ENCODE measurements around the gene TMEM120B. TPM values are rescaled to one million over a fixed set of nuclear protein-coding genes. Genes with fewer than 3 reads are reported as not detected.
A peak's percentile ranks its signal among the peaks of the same experiment; 100 is the strongest.

Gene TMEM120B
- total RNA-seq, 4 donors from 2014 or later: 3.7 to 8.6 (median 5.2) TPM

GRCh38 chr12:121784460-121784859, 71.9 kb downstream of the TMEM120B start:
- peaks cover 0 to 14% (median 0%) of the 10 kb centered on the region in 3 donors for H3K36me3 ChIP-seq
- no peak for DNase-seq
- no peaks in the 10 kb centered on the region for H3K27me3 ChIP-seq
- no peak for TF ChIP-seq POLR2A (IDR thresholded peaks at IDR 0.05)
- no peak for TF ChIP-seq CTCF (IDR thresholded peaks at IDR 0.05)
- peak overlapping the region in 1 of 4 donors; percentile 3 for H3K4me3 ChIP-seq
- peak overlapping the region in 2 of 4 donors; percentile 42 to 64 for H3K27ac ChIP-seq
- no peaks in the 10 kb centered on the region for H3K9me3 ChIP-seq
- H3K4me1 ChIP-seq: peaks cover 7 to 53% (median 39%) of the 10 kb centered on the region in 4 donors

- Histone ChIP-seq H3K27me3 (no peaks in the 10 kb centered on the region), H3K36me3 (no peaks in the 10 kb centered on the region), H3K4me3 (no peak overlapping the region), H3K27ac (peak overlapping the region; percentile 75 to 97 (median 94)), H3K9me3 (no peaks in the 10 kb centered on the region), H3K4me1 (peaks cover 7 to 64% (median 51%) of the 10 kb centered on the region in 4 donors)
- TF ChIP-seq POLR2A (IDR thresholded peaks at IDR 0.05) (peak in 1 of 2 donors; percentile 91), CTCF (IDR thresholded peaks at IDR 0.05) (peak in 2 of 6 experiments; percentile 7 to 14)
- peak in 2 of 3 donors; percentile 82 to 94 for DNase-seq
These were observed 73.9 kb downstream of the TMEM120B start for GRCh38 chr12:121786440-121786825.

- H3K9me3 ChIP-seq: no peaks in the 10 kb centered on the region
- peak overlapping the region; percentile 80 to 97 (median 94) for H3K27ac ChIP-seq
- DNase-seq: peak in 2 of 3 donors; percentile 81 to 87
- H3K4me1 ChIP-seq: peaks cover 7 to 65% (median 48%) of the 10 kb centered on the region in 4 donors
- H3K36me3 ChIP-seq: no peaks in the 10 kb centered on the region
- no peak for TF ChIP-seq CTCF (IDR thresholded peaks at IDR 0.05)
- TF ChIP-seq POLR2A (IDR thresholded peaks at IDR 0.05): no peak
- H3K27me3 ChIP-seq: no peaks in the 10 kb centered on the region
- peak overlapping the region in 1 of 4 donors; percentile 3 for H3K4me3 ChIP-seq
These were observed 74.8 kb downstream of the TMEM120B start for GRCh38 chr12:121787063-121788025.

GRCh38 chr12:121788176-121788818, 75.7 kb downstream of the TMEM120B start:
- Histone ChIP-seq H3K4me1 (peaks cover 7 to 64% (median 46%) of the 10 kb centered on the region in 4 donors), H3K9me3 (no peaks in the 10 kb centered on the region), H3K27ac (peak overlapping the region; percentile 80 to 97 (median 89)), H3K27me3 (no peaks in the 10 kb centered on the region), H3K36me3 (no peaks in the 10 kb centered on the region), H3K4me3 (no peak overlapping the region)
- TF ChIP-seq POLR2A (IDR thresholded peaks at IDR 0.05) (peak in 1 of 2 donors; percentile 43), CTCF (IDR thresholded peaks at IDR 0.05) (no peak)
- peak in 1 of 3 donors; percentile 71 for DNase-seq

GRCh38 chr12:121789233-121789781, 76.8 kb downstream of the TMEM120B start:
- no peaks in the 10 kb centered on the region for H3K27me3 ChIP-seq
- peak; percentile 54 to 85 (median 84) for DNase-seq
- no peaks in the 10 kb centered on the region for H3K9me3 ChIP-seq
- H3K36me3 ChIP-seq: no peaks in the 10 kb centered on the region
- peaks cover 7 to 63% (median 54%) of the 10 kb centered on the region in 4 donors for H3K4me1 ChIP-seq
- TF ChIP-seq POLR2A (IDR thresholded peaks at IDR 0.05) (peak in 1 of 2 donors; percentile 15), CTCF (IDR thresholded peaks at IDR 0.05) (no peak)
- H3K4me3 ChIP-seq: peak overlapping the region; percentile 13 to 38 (median 26)
- peak overlapping the region; percentile 80 to 97 (median 89) for H3K27ac ChIP-seq

Data from Peyer's patch (tissue), 4 donors.